ENCODE results near the gene NUP210.
"Not testable (repeated sequence)": the region's sequence is repeated elsewhere in the genome, so short reads cannot be mapped to it uniquely, and the experiment has no call there.

- not testable (repeated sequence) for TF ChIP-seq EZH2 (IDR thresholded peaks at IDR 0.05; ENCODE audit: borderline replicate concordance, low read depth, low read length, severe bottlenecking); CTCF (IDR thresholded peaks at IDR 0.05; ENCODE audit: extremely low read depth in 1 of 2, insufficient read depth in 1 of 2, low read depth in 1 of 2, low read length in 2 of 2); MYC (IDR thresholded peaks at IDR 0.05; ENCODE audit: low read depth, low read length); POLR2AphosphoS5 (IDR thresholded peaks at IDR 0.05; ENCODE audit: insufficient read depth, low read depth, low read length); POLR2A (IDR thresholded peaks at IDR 0.05; ENCODE audit: low read depth, low read length); MAX (IDR thresholded peaks at IDR 0.05; ENCODE audit: insufficient read depth, insufficient read length)
Observed at GRCh38 chr3:13428678-13429077, 8.6 kb upstream of the NUP210 start.

Measured in endothelial cell of umbilical vein (primary cell).